Suppressor macrophage treated with lipopolysaccharide for 4 hours (primary cell): Measurements from ENCODE around the gene CLRN3.
A peak's percentile ranks its signal among the peaks of the same experiment; 100 is the strongest.

Experiments
- DNase-seq: peaks from one replicate; pipeline ENCODE4 v3.0.0-alpha.2; 2020

The CLRN3 gene

DNA sequence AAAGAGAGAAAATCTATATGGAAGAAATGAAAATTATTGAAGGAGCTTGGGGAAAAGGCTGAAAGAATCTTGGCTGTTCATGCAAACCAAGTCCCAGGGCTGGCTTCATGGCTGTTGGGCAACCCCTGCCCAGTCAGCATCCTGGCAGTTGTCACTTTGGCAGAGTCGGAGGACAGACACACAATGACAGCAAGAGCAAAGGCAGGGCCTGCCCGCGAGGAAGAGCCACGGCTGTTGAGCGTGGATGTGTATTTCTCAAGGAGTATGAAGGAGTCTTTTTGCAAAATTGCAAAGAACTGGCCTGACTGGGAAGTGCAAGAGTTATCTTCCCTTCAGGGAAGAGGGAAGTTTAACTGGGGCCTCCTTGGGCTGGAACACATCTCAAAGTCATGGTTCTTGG is 25.8 kb upstream of the CLRN3 start:
- peak; percentile 79 for DNase-seq

DNA sequence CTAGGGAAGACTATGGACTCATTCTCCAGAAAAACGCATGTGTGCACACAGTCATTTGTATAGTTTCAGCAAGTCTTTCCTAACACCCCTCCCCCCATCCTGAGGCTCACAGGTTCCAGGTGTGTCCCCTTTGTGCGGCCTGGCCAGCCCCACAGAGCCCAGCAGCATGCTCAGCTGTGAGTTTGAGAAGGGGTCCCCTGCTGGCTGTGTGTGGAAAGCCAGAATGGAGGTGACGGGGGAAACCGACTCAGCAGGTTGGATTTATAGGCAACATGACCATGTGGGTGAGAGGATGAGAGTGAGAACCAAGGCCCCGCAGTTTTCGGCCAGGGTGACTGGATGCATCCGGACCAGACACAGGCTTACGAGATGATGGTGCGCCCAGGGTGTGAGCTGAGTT is 24.1 kb upstream of the CLRN3 start:
- no peak for DNase-seq

DNA sequence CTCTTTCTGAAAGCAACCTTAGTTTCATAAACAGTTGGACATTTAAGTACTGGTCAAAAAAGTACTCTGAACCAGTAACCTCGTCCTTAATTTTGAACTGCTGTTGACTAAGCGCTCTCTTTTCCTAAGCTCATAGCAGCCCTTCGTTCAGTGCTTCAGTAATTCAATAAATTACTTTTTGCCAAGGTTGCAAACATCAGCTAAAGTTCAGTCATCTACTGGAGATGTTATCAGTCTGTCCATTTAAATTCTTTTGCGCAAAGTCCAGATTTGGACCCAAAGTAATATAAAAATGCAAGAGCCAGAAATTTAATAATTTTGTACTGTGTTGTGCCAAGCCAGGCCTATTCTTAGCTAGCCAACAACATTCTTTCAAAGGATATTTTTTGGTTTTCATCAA is 22.6 kb upstream of the CLRN3 start:
- no peak for DNase-seq

DNA sequence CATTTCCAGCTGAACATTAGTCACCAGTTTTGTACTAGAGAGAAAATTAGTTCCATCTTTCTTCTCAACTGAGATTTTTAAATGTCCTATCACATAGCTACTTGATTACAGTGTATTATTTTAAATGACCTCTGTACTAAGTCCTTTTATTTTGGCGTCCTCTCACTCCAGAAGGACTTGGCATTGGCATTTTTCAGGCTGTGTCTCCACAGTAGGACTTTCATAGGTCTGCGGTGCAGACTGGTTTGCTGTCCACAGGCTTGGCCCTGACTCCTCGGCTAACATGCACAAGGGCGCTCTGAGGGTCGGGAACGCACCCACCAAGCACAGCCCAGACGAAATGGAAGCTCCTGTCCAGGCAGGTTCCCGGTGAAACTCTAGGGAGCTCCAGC is 20.6 kb upstream of the CLRN3 start:
- DNase-seq, result no peak

DNA sequence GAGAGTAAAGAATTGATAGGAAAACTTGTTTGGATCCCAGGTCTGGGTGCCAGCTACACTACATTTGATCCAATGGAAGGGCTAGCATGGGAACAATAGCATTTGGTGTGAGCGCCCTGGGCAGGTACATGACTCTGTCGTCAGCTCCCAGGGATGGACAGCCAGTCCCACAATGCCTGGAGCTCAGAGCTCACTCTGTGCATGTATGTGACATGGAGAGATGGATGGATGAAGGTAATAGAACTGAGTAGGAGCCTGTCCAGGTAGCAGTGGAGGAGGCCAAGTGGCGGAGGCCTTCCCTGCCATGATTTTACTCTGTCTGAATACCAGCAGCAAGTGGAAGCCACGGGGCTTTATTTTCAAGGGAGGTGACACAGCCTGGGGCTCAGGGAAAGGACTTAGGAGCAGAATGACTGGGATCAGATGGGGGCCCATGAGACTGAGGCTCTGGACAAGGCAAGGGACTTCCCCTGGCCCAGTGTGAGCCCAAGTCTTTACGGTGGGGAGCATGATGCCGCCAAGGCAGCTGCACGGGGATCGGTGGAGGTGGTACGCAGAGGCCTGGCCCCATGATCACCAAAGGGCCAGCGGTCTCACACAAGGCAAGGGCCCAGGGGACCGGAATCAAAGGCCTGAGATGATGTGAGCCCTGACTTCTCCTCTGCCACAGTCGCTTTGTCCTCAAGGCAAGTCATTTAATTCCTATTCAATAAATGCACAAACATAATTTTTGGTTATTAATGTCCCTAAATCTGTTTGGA is 20.0 kb upstream of the CLRN3 start:
- no peak for DNase-seq

- no peak for DNase-seq
Measured at GRCh38 chr10:127911867-127912257, 19.1 kb upstream of the CLRN3 start.

DNA sequence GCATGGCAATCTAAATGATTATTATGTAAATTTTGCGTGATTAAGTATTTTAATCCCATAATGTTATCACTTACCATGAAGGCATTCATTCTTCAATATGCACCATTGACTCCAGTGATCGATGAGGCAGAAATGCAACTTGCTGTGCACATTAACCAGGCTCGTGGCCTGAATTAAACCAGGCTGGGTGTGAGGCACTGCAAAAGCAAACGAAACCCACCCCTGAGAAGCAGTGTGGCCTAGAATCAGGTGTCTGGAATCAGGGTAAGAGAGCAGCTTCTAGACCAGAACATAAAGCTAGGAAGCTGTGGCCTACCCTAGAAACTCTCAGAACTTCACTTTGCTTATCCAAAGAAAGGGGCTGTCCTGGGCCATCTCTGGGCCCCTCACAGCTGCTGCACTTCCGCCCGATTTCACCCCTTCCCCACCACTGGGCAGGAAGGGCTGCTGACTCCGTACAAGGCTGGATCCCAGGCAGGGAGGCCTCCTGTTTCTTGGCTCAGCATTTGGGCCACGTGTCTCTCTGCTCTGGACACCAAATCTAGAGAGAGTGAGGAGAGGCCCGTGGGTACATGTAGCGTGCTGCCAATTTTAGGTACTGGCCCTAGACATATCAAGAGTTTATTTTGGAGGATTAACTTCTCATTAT is 18.6 kb upstream of the CLRN3 start:
- DNase-seq, result no peak

- no peak for DNase-seq
Measured at GRCh38 chr10:127910464-127910770, 17.7 kb upstream of the CLRN3 start.

GRCh38 chr10:127909716-127910463 is 17.1 kb upstream of the CLRN3 start:
- DNase-seq, result no peak

DNA sequence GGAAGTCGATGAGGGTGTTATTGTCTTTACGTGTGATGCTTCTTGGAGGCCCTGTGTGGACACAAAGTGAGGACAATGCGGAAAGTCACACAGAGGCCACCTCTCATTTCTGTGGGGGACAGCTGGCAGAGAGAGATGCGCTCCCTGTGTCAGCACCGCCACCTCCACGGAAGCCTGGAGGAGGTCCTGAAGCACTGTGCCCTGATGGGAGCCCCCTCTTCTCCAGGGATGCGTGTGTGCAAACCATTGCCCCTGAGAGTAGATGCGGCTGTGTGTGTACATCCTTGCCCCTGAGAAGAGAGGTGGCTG is 16.2 kb upstream of the CLRN3 start:
- no peak for DNase-seq

DNA sequence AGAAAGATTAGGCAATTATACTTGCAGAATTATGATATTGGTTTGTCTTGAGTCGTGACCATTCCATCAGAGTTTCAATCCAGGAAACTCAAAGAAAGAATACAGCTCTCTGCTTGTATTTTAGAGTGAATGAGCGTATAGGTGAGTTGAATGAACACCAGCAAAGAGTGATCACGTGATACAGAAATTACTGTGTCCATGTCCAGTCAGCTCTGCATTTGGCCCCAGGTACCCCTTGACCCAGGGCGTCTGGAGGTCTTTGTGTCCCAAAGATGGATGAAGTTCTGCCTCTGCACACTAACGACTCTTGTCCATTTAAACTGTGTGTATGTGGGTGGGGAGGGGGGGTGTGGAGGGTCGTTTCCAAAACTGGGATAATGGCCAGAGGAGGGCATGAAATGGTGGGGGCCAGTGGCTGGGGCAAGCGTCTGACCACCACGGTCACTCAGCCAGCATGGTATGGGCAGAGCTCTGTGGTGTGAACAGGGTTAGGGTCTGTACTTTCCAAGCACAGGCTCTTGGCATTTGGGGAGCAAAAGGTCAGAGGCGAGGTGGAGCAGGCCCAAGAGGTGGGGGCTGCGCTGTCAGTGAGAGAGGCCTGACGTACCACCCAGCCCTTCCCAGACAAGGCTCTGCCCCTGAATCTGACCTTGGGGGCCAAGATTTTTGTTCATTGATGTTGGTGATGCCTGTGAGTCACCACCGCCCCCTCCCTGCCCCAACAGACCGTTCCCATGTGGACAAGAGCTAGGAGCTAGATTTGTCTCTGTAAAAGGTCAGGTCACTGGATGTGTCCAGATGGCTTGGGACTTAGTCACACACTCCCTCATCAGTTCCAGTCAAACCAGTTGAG is 15.6 kb upstream of the CLRN3 start:
- peak; percentile 94 for DNase-seq

DNA sequence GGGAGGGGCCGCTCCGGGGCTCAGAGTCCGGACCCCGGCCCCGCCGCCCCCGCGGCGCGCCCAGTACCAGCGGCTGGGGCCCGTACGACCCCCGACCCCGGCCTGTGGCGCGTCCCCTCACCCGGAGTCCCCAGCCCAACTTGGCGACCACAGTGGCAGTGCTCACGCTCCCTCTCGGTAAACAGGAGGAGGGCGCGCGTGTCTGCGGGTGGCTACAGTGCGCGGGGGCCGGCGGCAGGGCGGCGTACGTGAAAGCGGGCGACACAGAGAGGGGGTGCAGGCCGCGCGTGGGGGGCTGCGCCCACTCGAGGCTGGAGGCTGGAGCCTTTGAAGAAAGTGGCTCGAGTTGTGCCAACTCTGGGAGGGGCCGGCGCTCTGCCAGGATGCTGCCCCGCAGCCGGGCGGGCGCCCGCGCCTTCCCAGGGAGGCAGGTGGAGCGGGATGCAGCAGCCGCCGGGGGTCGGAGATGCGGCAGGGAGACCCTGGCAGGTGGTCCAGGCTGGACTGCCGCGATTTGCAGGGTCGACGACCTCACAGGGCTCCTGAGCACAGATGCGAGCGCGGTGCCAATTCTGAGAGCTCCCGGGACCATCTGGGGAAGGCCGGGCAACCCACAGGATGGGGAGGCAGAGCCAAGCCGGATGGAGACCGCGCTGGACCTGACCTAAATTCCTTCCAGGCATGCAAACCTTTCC is 14.8 kb upstream of the CLRN3 start:
- DNase-seq, result peak; percentile 47

DNA sequence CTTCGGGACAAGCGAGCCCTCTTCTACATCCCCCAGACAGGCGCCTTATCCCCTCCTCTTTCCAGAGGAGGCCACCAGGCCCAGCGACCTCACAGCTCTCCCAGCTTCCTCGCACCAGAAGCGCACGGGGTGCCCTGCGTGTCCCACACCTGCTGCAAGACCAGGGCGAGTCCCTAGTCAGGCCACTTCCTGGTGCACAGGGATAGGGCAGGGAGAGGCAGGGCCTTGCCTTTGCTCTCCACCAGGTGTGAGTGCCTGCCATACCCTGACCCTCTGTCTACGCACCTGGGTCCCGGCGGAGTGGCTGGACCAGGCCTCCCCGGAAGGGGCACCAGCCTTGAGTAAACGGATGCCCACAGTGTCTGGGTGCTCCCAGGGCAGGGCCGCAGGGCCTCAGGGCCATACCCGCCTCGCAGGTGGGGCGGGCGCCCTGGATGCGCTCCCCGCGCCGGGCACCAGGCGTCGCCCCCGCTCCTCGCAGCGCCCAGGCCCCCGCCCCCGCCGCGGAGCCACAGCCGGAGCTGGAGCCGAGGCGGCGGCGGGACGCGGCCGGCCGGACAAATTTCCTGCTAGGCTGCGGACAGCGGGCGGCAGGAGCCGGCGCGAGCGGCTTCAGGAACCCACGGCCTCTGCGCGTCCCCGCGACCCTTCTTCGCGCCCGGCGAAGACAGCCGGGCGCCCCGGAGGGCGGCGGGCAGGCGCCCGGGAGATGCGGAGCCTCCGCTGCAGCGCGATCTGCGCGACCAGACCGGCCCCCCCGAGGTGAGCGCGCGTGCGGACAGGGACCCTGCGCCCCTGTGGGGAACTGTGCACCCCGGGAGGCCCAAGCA is 14.0 kb upstream of the CLRN3 start, which contains the start of gene PTPRE:
Gene PTPRE, plus strand, starts transcription at position 556 of the 830 bp plus-strand sequence. CDS start 133,779 bp downstream, outside the sequence.
- peak; percentile 93 for DNase-seq

DNA sequence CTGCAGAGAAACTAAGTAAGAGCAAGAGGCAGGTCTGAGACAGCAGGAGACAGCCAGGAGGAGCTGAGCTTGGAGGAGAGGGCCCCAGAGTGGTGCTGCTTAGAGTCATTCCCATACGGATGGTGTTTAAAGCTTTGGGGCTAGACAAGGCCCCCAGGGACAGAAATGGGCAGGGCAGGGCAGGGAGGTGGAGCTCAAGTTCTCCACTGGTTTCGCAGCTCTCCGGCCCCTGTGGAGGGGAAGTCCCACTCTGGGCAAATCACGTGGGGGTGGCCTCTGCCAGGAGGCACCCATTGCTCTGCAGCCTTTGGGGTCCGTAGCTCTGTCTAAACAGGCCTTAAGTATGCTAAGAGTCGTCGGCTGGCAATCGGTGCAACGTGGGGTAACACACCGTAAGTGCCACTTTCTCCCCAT is 13.1 kb upstream of the CLRN3 start:
- peak; percentile 72 for DNase-seq

GRCh38 chr10:127905001-127905847 is 12.5 kb upstream of the CLRN3 start:
- DNase-seq, result no peak

GRCh38 chr10:127904311-127905000 is 11.7 kb upstream of the CLRN3 start:
- DNase-seq, result no peak

GRCh38 chr10:127903789-127904188 is 11.0 kb upstream of the CLRN3 start:
- no peak for DNase-seq

DNA sequence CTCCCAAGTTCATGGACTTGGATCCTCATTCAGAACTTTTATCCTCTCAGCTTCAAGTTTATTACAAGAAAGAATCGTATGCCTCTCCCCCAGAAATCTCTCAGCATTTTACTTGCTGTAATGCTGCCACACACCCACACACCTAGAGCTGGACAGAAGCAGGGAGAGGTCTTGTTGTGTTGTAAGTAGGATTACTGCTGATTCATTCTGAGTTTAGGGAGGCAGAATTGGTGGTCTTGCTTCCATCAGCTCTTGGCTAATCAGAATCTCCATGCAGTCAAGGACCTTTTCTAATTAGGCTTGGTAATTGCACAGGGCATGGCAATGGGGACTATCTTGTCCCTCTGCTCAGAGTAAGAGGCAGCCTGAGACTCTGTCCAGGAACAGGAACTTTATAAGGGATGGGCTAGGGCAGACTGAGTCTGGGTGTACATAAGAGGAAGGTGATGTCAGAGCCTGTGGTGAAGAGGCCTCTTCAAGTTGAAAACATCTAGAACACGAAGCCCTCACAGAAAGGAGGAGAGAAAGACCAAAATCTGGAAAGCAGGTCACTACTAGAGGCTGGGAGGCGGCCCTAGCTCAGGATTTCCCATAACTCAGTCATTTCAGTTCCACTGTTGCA is 7.1 kb upstream of the CLRN3 start:
- peak; percentile 79 for DNase-seq

- DNase-seq, result no peak
Measured at GRCh38 chr10:127897177-127897576, 4.4 kb upstream of the CLRN3 start.

- no peak for DNase-seq
Measured at GRCh38 chr10:127896590-127896989, 3.8 kb upstream of the CLRN3 start.
